Measurements from ENCODE around the gene QSOX2.

QSOX2 gene

GRCh38 chr9:136264441-136265405, 19.1 kb upstream of the QSOX2 start:
- DNase-seq, result no peak

GRCh38 chr9:136264031-136264430, 18.4 kb upstream of the QSOX2 start:
- DNase-seq, result no peak

- no peak for DNase-seq
Observed at GRCh38 chr9:136262671-136263178, 17.1 kb upstream of the QSOX2 start.

GRCh38 chr9:136261686-136262430, 16.2 kb upstream of the QSOX2 start:
- no peak for DNase-seq

GRCh38 chr9:136260936-136261472, 15.4 kb upstream of the QSOX2 start:
- no peak for DNase-seq

- no peak for DNase-seq
Observed at GRCh38 chr9:136260521-136260920, 14.9 kb upstream of the QSOX2 start.

GRCh38 chr9:136259836-136260235, 14.2 kb upstream of the QSOX2 start:
- DNase-seq, result no peak

- no peak for DNase-seq
Observed at GRCh38 chr9:136259517-136259813, 13.9 kb upstream of the QSOX2 start.

GRCh38 chr9:136258786-136259516, 13.3 kb upstream of the QSOX2 start:
- no peak for DNase-seq

GRCh38 chr9:136258299-136258625, 12.7 kb upstream of the QSOX2 start:
- no peak for DNase-seq

GRCh38 chr9:136257381-136258298, 12.0 kb upstream of the QSOX2 start:
- DNase-seq, result no peak

- DNase-seq, result no peak
Observed at GRCh38 chr9:136255896-136256890, 10.6 kb upstream of the QSOX2 start.

GRCh38 chr9:136255166-136255538, 9.5 kb upstream of the QSOX2 start:
- DNase-seq, result peak; percentile 74

- no peak for DNase-seq
Observed at GRCh38 chr9:136254381-136255165, 9.0 kb upstream of the QSOX2 start.

- no peak for DNase-seq
Observed at GRCh38 chr9:136253246-136254130, 7.9 kb upstream of the QSOX2 start.

GRCh38 chr9:136252846-136253245, 7.2 kb upstream of the QSOX2 start:
- DNase-seq, result no peak

- DNase-seq, result no peak
Observed at GRCh38 chr9:136252281-136252680, 6.7 kb upstream of the QSOX2 start.

GRCh38 chr9:136251264-136252115, 5.9 kb upstream of the QSOX2 start:
- DNase-seq, result no peak

Data from EL (cell line).